H9 (cell line): ENCODE results near the gene PLPPR2. TPM values are rescaled to one million over a fixed set of nuclear protein-coding genes. Genes with fewer than 3 reads are reported as not detected.

Experiments
- DNase-seq: peaks from one replicate; pipeline ENCODE4 v3.0.0-alpha.2; 2017
- H2AFZ ChIP-seq: one replicate; pipeline ENCODE4 v1.6.1; 2013; ENCODE audit warnings: mild to moderate bottlenecking, low read length, control low read depth, moderate library complexity
- H2AK5ac ChIP-seq: 2 replicates; pipeline ENCODE4 v1.6.1; 2013; ENCODE audit warnings: low read length, control low read depth, mixed read lengths; ENCODE audit not compliant: insufficient read length
- H2BK120ac ChIP-seq: one replicate; pipeline ENCODE4 v1.6.1; 2013; ENCODE audit warnings: low read depth, mild to moderate bottlenecking, low read length, control low read depth, inconsistent platforms; ENCODE audit not compliant: poor library complexity, severe bottlenecking
- H2BK12ac ChIP-seq: 2 replicates; pipeline ENCODE4 v1.6.1; 2013; ENCODE audit warnings: low read length, control low read depth, mixed read lengths, low read depth; ENCODE audit not compliant: insufficient read length
- H2BK15ac ChIP-seq: 2 replicates; pipeline ENCODE4 v1.6.1; 2013; ENCODE audit warnings: low read depth, low read length, control low read depth
- H2BK20ac ChIP-seq: one replicate; pipeline ENCODE4 v1.6.1; 2013; ENCODE audit warnings: low read depth, mild to moderate bottlenecking, low read length, control low read depth, inconsistent platforms; ENCODE audit not compliant: poor library complexity, severe bottlenecking
- H2BK5ac ChIP-seq: 2 replicates; pipeline ENCODE4 v1.6.1; 2013; ENCODE audit warnings: low read length, control low read depth, mixed read lengths; ENCODE audit not compliant: insufficient read length
- H3K14ac ChIP-seq: 2 replicates; pipeline ENCODE4 v1.6.1; 2013; ENCODE audit warnings: low read length, control low read depth; ENCODE audit not compliant: insufficient read depth
- H3K18ac ChIP-seq: 2 replicates; pipeline ENCODE4 v1.6.1; 2013; ENCODE audit warnings: low read depth, mild to moderate bottlenecking, mixed read lengths, low read length, control low read depth; ENCODE audit not compliant: insufficient read length
- H3K23ac ChIP-seq: 2 replicates; pipeline ENCODE4 v1.6.1; 2013; ENCODE audit warnings: low read length, control low read depth, mixed read lengths, low read depth; ENCODE audit not compliant: insufficient read length
- H3K23me2 ChIP-seq: 2 replicates; pipeline ENCODE4 v1.6.1; 2013; ENCODE audit warnings: low read depth, mild to moderate bottlenecking, mixed read lengths, low read length, control low read depth; ENCODE audit not compliant: insufficient read length, poor library complexity, severe bottlenecking
- H3K27ac ChIP-seq: 2 replicates; pipeline ENCODE4 v1.5.1; 2013; ENCODE audit warnings: low read length, control low read depth, mixed read lengths, low read depth; ENCODE audit not compliant: insufficient read length
- H3K27me3 ChIP-seq: 2 replicates; pipeline ENCODE4 v1.6.1; 2013; ENCODE audit warnings: low read length, control low read depth, inconsistent platforms; ENCODE audit not compliant: insufficient read depth
- H3K4ac ChIP-seq: 2 replicates; pipeline ENCODE4 v1.6.1; 2013; ENCODE audit warnings: low read depth, mild to moderate bottlenecking, control low read depth, inconsistent platforms, low read length, moderate library complexity
- H3K4me1 ChIP-seq: 2 replicates; pipeline ENCODE4 v1.6.1; 2013; ENCODE audit warnings: low read length, control low read depth, inconsistent platforms; ENCODE audit not compliant: insufficient read depth
- H3K4me2 ChIP-seq: 2 replicates; pipeline ENCODE4 v1.6.1; 2013; ENCODE audit warnings: low read length, control low read depth, mixed read lengths; ENCODE audit not compliant: insufficient read length, insufficient read depth
- H3K56ac ChIP-seq: 2 replicates; pipeline ENCODE4 v1.6.1; 2013; ENCODE audit warnings: low read depth, mild to moderate bottlenecking, mixed read lengths, low read length, control low read depth; ENCODE audit not compliant: insufficient read length
- H3K79me1 ChIP-seq: 2 replicates; pipeline ENCODE4 v1.6.1; 2013; ENCODE audit warnings: low read depth, mild to moderate bottlenecking, moderate library complexity, low read length, control low read depth, inconsistent platforms; ENCODE audit not compliant: insufficient read depth, poor library complexity, severe bottlenecking
- H3K79me2 ChIP-seq: 2 replicates; pipeline ENCODE4 v1.6.1; 2013; ENCODE audit warnings: low read length, control low read depth, inconsistent platforms; ENCODE audit not compliant: insufficient read depth
- H3K9ac ChIP-seq: 2 replicates; pipeline ENCODE4 v1.6.1; 2013; ENCODE audit warnings: low read length, control low read depth, mixed read lengths; ENCODE audit not compliant: insufficient read length; ENCODE audit errors: extremely low read depth
- H3K9me3 ChIP-seq: one replicate; pipeline ENCODE4 v1.6.1; 2013; ENCODE audit warnings: low read depth, low read length, inconsistent platforms; ENCODE audit not compliant: control insufficient read depth
- H3T11ph ChIP-seq: one replicate; pipeline ENCODE4 v1.6.1; 2013; ENCODE audit warnings: mild to moderate bottlenecking, low read length, control low read depth, inconsistent platforms
- H4K20me1 ChIP-seq: one replicate; pipeline ENCODE4 v1.6.1; 2013; ENCODE audit not compliant: control insufficient read depth, insufficient read length, insufficient read depth
- H4K5ac ChIP-seq: 2 replicates; pipeline ENCODE4 v1.6.1; 2013; ENCODE audit warnings: low read depth, mild to moderate bottlenecking, mixed read lengths, low read length, control low read depth; ENCODE audit not compliant: insufficient read length
- H4K8ac ChIP-seq: replicated peaks from 2 replicates; pipeline ENCODE4 v1.6.1; 2013; ENCODE audit warnings: low read length, control low read depth, mixed read lengths, low read depth; ENCODE audit not compliant: insufficient read length
- H4K91ac ChIP-seq: 2 replicates; pipeline ENCODE4 v1.6.1; 2013; ENCODE audit warnings: low read depth, mild to moderate bottlenecking, moderate library complexity, mixed read lengths, low read length, control low read depth; ENCODE audit not compliant: insufficient read length
- H3K27ac Mint-ChIP-seq, 3 experiments: 2 replicates in 2 of 3; 3 replicates in 1 of 3; pipeline ENCODE4 v1.8.0; 2020 to 2021; ENCODE audit warnings: mixed read lengths in 3 of 3, mild to moderate bottlenecking in 1 of 3, moderate library complexity in 1 of 3
- H3K27me3 Mint-ChIP-seq: 2 replicates; pipeline ENCODE4 v1.8.0; 2021; ENCODE audit warnings: low read depth, mild to moderate bottlenecking, moderate library complexity, mixed read lengths
- H3K36me3 Mint-ChIP-seq, 3 experiments: 2 replicates in 2 of 3; 3 replicates in 1 of 3; pipeline ENCODE4 v1.8.0; 2020 to 2021; ENCODE audit warnings: low read depth in 3 of 3, mixed read lengths in 3 of 3; ENCODE audit not compliant: insufficient read depth in 1 of 3
- H3K4me1 Mint-ChIP-seq, 2 experiments: 2 replicates each; pipeline ENCODE4 v1.8.0; 2020; ENCODE audit warnings: mixed read lengths in 2 of 2
- H3K4me3 Mint-ChIP-seq, 2 experiments: 2 replicates in 1 of 2; 3 replicates in 1 of 2; pipeline ENCODE4 v1.8.0; 2020 to 2021; ENCODE audit warnings: mild to moderate bottlenecking in 2 of 2, mixed read lengths in 2 of 2, moderate library complexity in 1 of 2
- H3K9me3 Mint-ChIP-seq, 2 experiments: 2 replicates in 1 of 2; 3 replicates in 1 of 2; pipeline ENCODE4 v1.8.0; 2020; ENCODE audit warnings: mild to moderate bottlenecking in 2 of 2, mixed read lengths in 2 of 2, moderate library complexity in 1 of 2
- WGBS: extraction: QIAGEN DNeasy Blood & Tissue Kit; methylation state at CpG from one replicate; pipeline ENCODE4 v1.1.7; 2013; ENCODE audit warnings: missing lambda C conversion rate, low lambda C conversion rate, mixed read lengths; ENCODE audit not compliant: insufficient read length; ENCODE audit errors: extremely low coverage; 5-methylcytosine and 5-hydroxymethylcytosine counted together
- total RNA-seq: library from RNA; stranded (reverse); gene quantifications from 2 replicates; pipeline ENCODE4 v1.2.1, GENCODE V29; 2021
- TF ChIP-seq, protein P1 (sequence below): fragments of 200-600 bp; sonication (generic); conservative IDR thresholded peaks from 3 replicates; pipeline ENCODE4 v1.8.0; 2021; ENCODE audit warnings: antibody characterized with exemption, mild to moderate bottlenecking

PLPPR2 gene
- total RNA-seq, 1 experiment from 2014 or later: 8.0 TPM

DNA sequence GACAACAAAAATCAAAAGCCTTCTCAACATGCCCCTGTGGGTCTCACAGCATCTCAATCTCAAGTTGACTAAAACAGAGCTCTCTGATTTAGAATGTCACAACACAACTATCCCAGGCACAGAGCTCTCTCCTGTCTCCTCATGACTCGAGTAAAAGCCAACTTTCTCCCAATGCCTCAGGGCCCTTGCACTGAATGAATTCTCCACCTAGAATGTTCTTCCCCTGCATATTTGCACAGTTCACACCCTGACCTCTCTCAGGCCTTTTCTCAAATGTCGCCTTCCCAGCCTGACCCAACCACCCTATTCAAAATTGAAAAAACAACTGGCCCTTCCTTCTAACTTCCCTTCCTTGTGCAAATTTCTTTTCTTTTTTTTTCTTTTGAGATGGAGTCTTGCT lies 15.5 kb downstream of the PLPPR2 start:
- TF ChIP-seq, protein P1, sequence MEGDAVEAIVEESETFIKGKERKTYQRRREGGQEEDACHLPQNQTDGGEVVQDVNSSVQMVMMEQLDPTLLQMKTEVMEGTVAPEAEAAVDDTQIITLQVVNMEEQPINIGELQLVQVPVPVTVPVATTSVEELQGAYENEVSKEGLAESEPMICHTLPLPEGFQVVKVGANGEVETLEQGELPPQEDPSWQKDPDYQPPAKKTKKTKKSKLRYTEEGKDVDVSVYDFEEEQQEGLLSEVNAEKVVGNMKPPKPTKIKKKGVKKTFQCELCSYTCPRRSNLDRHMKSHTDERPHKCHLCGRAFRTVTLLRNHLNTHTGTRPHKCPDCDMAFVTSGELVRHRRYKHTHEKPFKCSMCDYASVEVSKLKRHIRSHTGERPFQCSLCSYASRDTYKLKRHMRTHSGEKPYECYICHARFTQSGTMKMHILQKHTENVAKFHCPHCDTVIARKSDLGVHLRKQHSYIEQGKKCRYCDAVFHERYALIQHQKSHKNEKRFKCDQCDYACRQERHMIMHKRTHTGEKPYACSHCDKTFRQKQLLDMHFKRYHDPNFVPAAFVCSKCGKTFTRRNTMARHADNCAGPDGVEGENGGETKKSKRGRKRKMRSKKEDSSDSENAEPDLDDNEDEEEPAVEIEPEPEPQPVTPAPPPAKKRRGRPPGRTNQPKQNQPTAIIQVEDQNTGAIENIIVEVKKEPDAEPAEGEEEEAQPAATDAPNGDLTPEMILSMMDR: no peak

More for the DNA sequence above, 15.5 kb downstream of the PLPPR2 start:
- Histone ChIP-seq H3K9ac (no peak overlapping the region), H3T11ph (no peak overlapping the region), H2BK15ac (no peak overlapping the region), H4K8ac (no peak overlapping the region), H3K18ac (no peak overlapping the region), H2BK5ac (no peak overlapping the region), H3K23me2 (no peaks in the 10 kb centered on the region), H4K91ac (no peak overlapping the region), H3K79me2 (no peaks in the 10 kb centered on the region), H3K4me2 (no peak overlapping the region), H3K27ac (no peak overlapping the region), H2AFZ (no peak overlapping the region), H2BK120ac (no peak overlapping the region), H3K4me1 (no peaks in the 10 kb centered on the region), H3K23ac (no peak overlapping the region), H3K79me1 (no peaks in the 10 kb centered on the region), H3K4ac (no peak overlapping the region), H3K9me3 (no peaks in the 10 kb centered on the region), H4K20me1 (no peaks in the 10 kb centered on the region), H2AK5ac (no peak overlapping the region), H3K56ac (no peak overlapping the region), H3K14ac (no peak overlapping the region), H2BK12ac (no peak overlapping the region), H2BK20ac (no peak overlapping the region), H4K5ac (no peak overlapping the region), H3K27me3 (no peaks in the 10 kb centered on the region)
- no peak for DNase-seq
- Mint-ChIP-seq H3K27me3 (no peaks in the 10 kb centered on the region), H3K9me3 (no peaks in the 10 kb centered on the region), H3K4me3 (no peak overlapping the region; a peak in 1 of 5 replicates), H3K27ac (no peak overlapping the region), H3K4me1 (peaks cover 0 to 9% of the 10 kb centered on the region in 2 experiments; a peak in 3 of 4 replicates), H3K36me3 (peaks cover 0 to 21% (median 9%) of the 10 kb centered on the region in 3 experiments; a peak in 6 of 7 replicates)
- WGBS: no CpG with 5 or more reads among the region's 2 CpGs
